Endometrium (tissue), 2 donors: ENCODE data around the gene KRT81.

Source experiments
- FAIRE-seq: peaks from 2 replicates; lab custom pipeline; 2012; peaks lifted over from hg19 to GRCh38; lab: Jason Lieb, UNC
- donor health status: control.
- donor health status: control.

The KRT81 gene

DNA sequence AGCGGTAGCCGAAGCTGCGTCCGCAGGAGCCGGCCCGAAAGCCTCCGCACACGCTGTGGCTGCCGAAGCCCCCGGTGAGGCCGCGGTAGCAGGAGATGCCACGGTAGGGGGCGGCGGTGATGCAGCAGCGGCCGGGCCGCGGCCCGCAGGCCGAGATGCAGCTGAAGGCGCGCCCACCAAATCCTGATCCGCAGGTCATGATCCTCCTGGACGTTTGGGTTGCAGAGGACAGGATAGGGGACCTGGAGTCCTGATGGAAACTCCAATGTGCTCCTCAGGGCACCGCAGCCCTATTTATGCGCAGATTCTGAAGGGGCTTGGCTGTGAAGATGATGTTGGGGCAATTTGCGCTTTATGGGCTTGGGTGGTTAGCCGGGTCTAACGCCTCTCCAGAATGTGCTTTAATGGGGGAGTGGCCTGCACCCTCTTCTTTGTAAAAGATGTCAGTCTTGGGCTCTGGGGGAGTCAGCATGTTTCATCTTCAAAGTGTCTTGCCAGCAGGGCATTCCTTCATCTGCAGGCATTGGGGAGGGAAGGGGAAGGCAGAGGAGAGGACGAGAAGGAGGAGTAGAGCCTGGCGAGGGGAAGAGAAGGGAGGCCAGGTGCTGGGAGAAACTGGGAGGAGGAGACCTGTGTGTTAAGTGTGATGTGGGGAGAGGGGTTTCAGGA is at the start of gene KRT81:
Gene KRT81, minus strand, starts transcription at position 268 of the 669 bp plus-strand sequence. Its CDS starts 69 bp downstream, at position 199.
- FAIRE-seq, result no peak

DNA sequence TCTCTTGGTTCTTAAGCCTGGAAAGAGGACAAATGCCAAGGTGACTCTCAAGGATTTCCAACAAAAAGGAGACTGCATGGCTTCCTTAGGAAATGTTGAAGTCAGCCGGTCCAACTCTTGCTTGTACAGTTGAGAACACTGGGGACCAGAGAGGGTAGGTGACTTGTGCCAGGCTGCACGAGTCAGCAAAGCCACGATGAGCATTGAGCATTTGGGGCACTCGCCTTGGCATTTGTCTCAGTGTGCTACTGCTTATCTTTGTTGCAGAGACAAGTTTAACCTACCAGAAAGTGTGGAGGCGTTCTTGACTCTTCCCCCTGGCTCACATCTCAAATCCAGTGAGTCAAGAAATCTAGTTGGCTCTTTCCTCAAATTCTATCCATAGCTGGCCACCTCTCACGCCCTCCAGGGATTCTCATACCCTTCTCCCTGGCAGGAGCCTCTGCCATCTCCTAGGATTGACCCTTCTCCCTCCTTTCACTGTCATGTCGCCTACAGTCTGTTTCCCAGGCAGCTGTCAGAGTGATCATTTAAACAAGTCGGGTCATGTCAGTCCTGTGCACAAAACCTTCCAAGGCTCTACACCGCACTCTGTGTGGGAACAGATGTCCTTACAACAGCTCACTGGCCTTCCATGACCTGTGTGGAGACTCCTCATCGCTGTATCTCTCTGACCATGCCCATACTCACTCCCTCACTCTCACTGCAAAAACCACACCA is 47.1 kb upstream of the KRT81 start:
- no peak for FAIRE-seq

DNA sequence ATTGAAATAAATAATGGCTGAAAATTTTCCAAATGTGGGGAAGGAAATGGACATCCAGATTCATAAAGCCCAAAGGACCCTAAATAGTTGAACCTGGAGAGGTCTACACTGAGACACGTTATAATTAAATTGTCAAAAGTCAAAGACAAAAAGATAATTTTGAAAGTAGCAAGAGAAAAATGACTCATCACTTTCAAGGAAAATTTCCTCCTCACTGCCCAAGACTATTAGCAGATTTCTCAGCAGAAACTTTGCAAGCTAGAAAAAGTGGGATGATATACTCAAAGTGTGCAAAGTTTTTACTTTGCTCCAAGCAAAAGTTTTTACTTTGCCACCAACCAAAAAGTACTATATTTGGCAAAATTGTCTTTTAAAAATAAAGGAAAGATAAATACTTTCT is 45.7 kb upstream of the KRT81 start:
- no peak for FAIRE-seq

DNA sequence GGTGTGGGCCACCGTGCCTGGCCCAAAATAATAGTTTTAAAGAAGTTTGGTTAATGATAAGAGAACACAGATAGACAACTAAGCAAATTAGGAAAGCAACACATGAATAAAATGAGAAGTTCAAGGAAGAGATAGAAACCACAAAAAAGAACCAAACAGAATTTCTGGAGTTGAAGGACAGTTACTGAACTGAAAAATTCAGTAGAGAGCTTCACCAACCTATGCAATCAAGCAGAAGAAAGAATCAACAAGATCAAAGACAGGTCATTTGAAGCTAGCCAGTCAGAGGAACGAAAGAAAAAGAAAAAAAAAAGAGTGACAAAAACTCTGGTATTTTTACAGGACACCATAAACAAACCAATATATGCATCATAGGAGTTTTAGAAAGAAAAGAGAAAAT is 45.3 kb upstream of the KRT81 start:
- FAIRE-seq, result no peak

DNA sequence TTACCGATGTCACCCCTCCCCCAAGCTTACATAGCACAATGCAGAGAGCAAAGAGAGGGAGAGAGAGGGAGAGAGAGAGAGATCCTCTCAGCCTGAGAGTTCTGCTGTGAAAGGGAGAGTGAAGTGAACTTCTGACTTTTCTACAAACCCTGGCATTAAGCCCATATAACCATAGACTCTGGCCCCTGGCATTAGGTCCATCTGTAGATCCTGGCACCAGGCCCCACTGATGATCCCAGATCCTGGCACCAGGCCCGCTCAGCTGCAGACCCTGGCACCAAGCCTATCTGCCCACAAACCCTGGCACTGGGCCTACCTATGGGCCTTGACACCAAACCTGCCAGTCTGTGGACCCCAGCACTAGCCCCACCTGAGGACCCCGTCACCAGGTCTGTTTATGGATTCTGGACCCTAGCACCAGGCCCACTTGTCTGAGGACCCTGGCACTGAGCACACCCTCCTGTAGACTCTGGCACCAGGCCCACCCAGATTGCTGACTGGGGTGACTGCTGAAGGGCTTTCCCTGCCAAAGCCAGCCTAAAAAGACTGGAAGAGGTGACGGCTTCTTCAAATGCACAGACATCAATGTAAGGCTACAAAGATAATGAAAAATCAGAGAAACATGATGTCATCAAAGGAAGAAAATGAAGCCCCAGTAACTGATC is 44.4 kb upstream of the KRT81 start:
- no peak for FAIRE-seq

DNA sequence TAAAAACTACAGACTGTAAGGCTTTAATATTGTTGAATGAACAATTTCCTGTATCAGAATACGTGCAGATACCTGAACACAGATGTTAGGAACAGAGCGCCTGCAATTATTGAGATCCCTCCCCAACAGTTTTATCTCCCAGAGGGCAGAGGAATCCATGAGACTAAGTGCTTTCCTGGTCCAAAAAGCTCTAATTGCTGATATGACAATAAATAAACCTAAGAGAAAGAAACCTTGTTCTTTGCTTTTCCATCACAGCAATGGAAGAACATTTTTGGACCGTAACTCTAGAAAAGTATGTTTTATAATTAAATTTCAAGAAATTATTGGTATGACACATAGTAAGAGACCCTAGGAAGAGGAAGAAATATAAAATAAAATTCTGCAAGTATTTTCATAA is 42.9 kb upstream of the KRT81 start:
- no peak for FAIRE-seq

DNA sequence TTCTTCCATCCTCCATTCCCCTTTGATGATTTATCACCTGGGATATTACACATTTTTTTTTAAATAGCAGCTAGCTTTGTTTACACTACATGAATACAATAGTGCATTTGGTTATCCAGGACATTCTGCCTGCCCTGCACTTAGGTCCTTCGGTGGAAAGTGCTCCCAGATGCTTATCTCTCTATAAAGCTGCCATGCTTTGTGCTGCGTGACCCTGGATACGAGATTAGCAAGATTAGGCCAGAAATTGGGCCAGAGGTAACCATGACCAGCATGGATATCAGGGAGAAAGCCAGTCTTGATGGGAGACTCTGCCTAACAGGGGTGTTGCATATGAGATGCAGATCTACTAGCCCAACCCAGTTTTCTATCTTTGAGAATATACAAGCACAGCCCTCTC is 42.0 kb upstream of the KRT81 start:
- FAIRE-seq, result no peak

DNA sequence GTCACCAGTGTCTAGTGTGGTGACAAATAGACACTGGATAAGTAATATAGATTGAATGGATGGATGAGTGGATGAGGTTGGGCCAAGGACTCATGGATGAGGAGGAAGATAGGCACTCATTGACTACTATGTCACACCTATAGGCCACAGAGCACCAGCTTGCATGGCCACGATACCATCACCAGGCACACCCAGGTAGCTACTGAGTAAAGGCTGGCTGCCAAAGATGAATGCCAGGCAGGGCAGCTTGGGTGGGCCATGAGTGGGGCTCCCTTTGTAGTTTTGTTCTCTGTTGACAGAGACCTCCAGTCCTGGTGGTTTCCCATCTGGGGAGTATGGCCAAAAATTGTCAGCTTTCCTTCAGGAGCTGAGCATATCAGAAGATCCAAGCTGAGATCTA is 41.0 kb upstream of the KRT81 start:
- FAIRE-seq, result no peak

DNA sequence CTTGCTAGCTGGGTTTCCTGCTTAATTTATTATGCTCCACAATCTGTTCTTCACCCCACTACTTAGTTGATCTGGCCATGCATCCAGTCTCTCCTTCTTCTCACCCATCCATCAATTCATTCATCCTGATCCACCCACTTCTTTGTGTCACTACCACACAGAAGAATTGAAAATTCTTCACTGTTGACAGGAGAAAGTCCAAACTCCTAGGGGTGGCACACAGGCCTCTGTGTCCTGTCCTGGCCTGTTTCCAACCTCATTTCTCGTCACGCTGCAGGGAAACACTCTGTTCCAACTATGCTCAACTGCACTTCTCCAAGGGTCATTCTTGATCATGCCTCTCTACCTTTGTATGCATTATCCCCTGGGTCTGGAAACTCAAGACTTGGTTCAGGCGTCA is 40.5 kb upstream of the KRT81 start:
- no peak for FAIRE-seq

DNA sequence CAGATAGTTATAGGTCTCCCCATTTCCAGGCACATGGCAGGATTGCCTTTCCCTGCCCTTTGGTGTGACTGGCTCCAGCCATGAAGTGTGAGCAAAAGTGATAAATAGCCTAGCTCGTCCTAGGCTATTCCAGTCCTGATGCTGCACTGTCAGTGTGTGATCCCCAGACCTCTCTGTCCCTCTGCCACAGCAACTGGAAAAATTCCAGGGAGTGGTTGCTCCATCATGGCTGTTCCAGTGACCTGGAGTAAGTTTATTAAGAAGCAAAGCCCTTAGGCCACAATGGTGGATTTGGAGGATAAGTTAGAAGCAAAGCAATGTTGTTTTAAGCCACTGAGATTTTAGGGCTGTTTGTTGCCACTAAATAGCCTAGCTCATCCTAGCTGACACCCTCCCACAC is 39.7 kb upstream of the KRT81 start:
- FAIRE-seq, result no peak

DNA sequence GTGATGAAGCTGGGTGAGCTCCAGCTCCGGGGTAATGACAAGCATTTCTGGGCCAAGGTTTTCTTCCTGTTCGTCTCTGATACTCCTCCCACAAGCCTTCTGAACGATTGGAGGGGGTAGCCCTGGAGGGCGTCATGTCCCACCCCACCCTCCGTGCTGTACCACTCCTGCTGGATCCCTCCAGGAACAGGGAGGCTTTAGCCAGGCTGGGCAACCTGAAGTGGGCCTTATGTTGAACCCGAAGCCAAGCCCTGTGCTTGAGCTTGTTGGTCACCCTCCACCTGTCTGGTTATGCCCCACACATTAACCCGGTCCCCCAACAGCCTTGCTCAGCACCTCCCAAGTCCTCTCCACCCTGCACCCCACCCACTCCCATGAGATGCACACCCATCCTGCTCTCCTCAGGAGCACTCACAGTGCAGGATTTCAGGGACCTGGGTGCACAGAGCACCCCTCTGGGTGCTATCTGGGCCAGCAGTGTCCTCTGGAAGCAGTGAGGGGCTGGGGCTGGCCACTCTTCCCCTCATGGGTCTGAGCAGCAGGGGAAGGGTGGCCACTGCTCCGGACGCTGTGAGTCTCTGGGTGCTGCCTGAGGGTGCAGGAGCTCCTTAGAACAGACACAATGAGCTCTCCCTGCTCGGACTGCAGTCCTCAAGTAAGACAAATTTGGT is 36.6 kb upstream of the KRT81 start:
- FAIRE-seq, result no peak

DNA sequence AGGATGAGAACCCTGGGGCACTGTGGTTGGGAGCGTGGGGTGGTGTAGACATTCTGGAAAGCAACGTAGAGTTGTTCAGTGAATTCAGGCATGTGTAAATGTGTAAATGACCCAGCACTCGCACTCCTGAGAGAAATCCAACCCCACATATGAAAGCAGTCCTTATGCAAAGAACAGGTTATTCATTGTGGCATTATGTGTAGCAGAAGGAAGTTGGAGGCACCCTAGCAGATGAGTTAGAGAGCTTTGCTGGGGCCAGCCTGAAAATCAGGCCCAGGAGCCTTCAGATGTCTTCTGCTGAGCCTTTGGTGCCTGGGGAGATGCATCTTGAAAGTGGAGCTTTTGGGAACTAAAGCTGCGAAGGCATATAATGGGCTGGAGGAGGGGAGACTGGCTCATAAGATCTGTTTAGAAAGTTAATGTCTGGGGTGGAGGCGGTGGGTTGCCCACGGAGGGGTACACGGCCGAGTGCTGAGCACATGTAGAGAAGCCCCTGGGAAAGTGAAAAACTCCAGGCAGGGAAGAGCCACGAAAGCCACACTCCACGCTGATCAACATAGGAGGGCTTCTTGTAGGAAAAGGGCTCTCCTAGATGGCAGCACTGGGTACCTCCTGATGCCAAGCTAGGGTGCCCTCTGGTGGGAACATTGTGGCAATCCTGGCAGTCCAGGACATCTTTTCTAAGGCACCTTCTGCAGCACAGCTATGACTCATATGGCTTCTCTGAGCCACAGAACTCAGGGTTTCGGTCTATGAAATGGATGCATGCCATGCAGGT is 35.9 kb upstream of the KRT81 start:
- FAIRE-seq, result no peak

DNA sequence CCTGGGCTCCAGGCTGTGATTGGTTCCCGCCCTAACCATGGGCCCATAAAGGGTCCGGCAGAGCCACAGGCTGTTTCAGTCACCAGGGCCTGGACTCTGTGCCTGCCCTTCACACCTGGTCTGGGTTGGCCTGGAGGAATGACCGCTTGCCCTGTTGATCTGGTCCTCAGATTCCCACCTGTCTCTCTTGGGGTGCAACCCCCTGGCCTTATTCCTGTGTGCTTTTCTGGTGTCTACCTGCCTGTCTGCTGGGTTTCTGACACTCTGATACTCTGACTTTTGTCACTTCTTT is 32.8 kb upstream of the KRT81 start:
- FAIRE-seq, result no peak

DNA sequence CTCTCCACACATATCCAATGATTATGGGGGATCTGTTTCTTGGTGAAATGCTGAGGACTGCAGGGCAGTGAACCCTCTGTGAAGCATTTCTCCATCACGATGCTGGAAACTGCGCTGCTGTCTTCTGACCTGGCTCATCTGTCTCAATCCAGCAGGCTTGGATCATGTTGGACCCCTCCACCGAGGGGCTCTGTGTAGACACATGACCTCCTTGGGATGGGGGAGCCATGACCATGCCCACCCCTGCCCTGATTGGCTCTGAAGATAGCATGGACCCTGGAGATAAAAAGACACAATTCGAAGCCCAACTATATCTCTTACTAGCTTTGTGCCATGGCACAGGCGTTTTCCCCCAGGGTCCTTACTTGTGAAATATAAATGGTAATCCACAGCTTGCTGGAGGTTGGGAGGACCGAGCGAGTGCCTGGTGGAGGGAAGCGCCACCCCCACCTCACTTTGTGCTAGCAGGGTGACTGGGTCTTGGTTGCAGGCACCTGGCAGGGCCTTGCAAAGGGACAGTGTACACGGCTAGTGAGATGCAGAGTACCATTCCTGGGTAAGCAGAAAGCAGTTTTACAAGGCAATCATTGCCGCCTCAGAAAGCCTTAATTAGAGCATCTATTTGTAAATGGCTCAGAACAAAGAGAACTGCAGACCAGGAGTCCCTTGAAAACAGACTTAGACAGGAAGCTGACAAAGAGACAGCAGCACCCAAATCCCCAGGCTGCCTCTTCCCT is 32.2 kb upstream of the KRT81 start:
- FAIRE-seq, result no peak

DNA sequence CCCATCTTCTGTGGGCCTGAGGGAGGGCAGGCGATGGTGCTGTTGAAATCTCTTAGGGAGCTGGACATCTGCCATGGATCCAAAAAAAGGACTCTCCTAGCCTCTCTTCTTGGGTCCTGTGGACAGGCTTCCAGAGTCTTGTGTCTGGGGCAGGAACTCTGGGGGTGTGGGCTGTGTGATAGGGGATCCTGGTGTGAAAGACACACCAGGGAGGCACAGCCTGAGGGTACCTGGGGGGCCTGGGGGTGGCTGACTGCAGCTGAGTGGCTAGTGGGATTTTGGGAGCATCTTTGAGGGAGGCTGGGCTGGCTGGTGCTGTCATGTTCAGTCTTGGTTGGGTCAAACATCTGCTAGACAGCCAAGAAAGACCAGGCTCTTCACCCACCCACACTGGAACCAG is 31.7 kb upstream of the KRT81 start:
- FAIRE-seq, result no peak

DNA sequence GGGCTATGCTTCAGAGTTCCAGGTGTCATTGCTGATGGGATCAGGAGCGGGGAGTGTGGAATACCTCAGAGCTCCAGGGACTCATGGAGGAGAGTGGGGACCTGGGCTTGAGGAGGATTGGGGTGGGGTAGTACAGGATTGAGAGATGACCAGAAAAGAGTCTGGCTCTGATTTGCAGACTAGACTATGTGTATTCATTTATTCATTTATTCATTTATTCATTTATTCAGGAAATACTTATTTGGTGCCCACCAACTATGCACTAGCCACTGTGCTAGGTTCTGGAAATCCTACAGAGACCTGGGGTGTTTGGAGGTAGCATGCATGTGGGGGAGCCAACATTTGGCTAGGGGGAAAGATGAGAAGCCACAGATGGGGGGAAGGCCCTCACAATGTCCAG is 30.7 kb upstream of the KRT81 start:
- no peak for FAIRE-seq

DNA sequence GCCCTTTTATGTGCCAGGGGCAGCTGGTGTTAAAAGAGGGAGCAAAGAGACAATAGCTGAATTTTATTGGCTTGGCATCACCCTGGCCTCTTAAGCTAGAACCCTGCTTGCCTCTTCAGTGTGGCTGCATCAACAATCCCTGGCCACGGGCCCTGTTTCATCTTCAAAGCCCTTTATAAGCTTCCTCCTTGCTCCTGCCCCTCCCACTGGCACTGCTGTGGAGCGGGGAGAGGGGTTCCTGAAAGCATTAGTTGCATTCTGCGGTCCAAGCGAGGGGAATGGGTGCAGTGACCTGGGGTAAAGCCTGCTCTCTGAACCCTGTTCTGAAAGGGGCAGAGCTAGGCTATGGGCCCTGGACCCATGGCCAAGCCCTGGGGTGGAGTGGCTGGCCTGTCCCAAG is 30.1 kb upstream of the KRT81 start:
- FAIRE-seq, result no peak

DNA sequence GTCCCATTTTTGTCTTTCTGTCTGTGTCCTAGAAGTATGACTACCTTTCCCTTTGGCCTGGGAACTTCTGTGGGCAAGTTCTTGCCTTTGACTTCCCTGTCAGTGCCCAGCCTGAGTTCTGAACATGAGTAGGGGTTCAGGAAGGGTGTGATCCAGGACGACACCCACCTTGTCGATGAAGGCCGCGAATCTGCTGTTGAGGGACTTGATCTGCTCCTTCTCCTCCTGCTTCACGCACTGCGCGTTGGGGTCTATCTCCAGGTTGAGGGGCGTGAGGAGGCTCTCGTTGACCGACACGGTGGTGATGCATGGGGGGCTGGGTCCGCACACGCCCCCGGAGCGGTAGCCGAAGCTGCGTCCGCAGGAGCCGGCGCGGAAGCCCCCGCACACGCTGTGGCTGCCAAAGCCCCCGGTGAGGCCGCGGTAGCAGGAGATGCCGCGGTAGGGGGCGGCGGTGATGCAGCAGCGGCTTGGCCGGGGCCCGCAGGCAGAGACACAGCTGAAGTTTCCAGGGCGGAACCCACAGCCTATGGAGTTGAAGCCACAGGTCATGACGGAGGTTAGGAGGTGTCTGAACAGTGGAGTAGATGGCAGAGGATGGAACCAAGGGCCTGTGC is 29.6 kb upstream of the KRT81 start, which contains the start of gene KRT83:
Gene KRT83, minus strand, starts transcription at position 615 of the 617 bp plus-strand sequence. Its CDS starts 63 bp downstream, at position 552.
- FAIRE-seq, result no peak

DNA sequence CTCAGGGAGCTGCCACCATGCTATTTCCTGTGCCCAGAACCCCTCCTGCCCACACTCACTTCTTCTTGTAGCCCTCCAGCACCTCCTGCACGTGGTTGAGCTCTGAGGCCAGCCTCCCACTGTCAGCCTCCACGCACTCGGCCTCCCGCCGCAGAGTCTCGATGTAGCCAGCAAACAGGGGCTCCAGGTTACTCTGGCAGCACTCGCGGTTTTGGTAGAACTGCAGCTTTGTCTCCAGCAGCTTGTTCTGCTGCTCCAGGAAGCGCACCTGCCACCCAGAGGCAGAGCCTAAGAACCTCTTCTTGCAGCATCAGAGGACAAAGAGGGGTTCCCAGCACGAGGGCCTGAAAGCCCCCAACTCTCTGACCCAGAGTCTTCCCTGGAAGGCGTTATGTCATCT is 27.8 kb upstream of the KRT81 start:
- no peak for FAIRE-seq

DNA sequence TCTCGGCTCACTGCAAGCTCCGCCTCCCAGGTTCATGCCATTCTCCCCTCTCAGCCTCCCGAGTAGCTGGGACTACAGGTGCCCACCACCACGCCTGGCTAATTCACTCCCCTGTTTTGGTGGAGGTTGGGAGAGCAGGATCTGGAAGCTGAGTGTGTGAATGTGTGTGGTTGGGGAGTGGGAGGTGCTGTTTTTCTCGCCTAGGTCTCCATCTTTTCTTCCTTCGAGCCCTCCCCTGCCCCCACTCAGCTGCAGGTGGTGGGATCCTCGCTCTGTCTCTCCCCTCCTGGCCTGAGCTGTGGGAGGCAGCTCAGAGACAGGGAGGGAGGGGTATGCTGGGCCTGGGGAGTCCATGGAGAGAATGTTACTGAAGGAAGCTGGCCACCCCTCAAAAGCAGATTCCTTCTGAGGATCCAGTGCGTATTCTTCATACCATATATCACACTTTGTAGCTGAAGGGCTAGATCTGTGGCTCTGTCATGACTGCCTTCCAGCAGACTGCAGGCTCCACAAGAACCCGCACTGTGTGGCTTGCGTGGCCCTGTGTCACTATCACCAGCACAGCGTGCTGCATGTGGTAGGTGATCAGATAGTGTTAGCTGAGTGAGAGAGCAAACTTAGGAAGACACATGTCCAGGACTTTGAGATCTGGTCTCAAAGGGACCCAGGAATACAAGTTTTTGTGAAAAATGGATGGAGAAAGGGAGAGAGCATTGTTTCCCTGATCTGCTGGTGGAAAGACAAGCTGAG is 27.1 kb upstream of the KRT81 start:
- no peak for FAIRE-seq
